ENCODE measurements around the gene TRMT44. TPM values are rescaled to one million over a fixed set of nuclear protein-coding genes. Genes with fewer than 3 reads are reported as not detected.

The TRMT44 gene
- total RNA-seq, 1 donor from 2014 or later, result 17.9 TPM

- H3K4me3 ChIP-seq (ENCODE audit: low read depth, low read length), result no peak overlapping the region
- no peak for DNase-seq (ENCODE audit: low read depth)
- TF ChIP-seq CTCF (conservative IDR thresholded peaks at IDR 0.05; ENCODE audit: low read depth, low read length), result no peak
These were observed 38.9 kb upstream of the TRMT44 start for GRCh38 chr4:8401665-8402064.

GRCh38 chr4:8402181-8402597, 38.4 kb upstream of the TRMT44 start:
- no peak overlapping the region for H3K4me3 ChIP-seq (ENCODE audit: low read depth, low read length)
- TF ChIP-seq CTCF (conservative IDR thresholded peaks at IDR 0.05; ENCODE audit: low read depth, low read length), result no peak
- DNase-seq (ENCODE audit: low read depth), result no peak

DNA sequence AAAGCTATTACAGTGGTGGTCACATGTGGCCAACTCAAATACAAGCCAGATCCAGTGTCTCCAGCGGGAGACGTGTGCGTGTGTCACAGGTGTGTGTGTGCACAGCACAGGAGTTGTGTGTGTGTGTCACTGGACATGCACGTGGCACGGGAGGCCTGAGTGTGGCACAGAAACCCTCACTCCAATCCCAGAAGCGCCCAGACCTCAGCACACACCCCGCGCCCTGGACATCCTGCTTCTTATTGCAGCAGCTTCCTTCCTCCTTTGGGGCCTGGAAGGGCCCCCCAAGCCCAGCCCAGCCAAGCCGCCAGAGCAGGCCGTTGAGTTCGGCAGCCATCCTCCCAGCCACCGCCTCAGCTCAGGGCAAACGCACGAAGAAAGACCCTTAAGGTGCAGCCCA, 37.9 kb upstream of the TRMT44 start:
- no peak overlapping the region for H3K4me3 ChIP-seq (ENCODE audit: low read depth, low read length)
- no peak for DNase-seq (ENCODE audit: low read depth)
- no peak for TF ChIP-seq CTCF (conservative IDR thresholded peaks at IDR 0.05; ENCODE audit: low read depth, low read length)

DNA sequence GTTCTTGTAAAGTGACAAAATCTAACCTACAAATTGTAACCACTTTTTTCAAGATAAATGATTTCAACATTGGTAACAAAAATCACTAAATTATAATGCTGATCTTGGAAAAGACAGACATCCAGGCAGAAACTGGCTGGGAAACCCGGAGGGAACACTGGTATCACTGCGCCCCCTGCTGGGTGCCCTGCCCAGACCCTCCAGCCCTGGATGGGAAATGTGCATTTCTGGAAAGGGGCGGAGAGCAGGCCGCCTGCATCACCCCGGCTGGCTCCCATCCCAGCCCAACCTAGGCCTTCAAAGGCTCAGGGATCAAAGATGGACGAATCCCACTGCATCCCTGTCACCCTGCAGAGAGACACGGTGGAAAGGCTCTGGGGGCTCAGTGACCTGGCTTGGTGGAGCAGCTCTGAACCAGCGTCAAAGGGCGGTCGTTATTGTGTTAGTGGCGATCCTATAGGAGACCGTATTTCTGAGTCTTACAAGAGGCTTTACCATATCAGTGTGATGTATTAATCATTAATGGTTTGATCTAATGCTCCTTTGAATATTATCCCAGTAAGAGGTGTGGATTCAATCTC, 37.3 kb upstream of the TRMT44 start:
- DNase-seq (ENCODE audit: low read depth), result no peak
- no peak overlapping the region for H3K4me3 ChIP-seq (ENCODE audit: low read depth, low read length)
- TF ChIP-seq CTCF (conservative IDR thresholded peaks at IDR 0.05; ENCODE audit: low read depth, low read length), result peak; percentile 94

DNA sequence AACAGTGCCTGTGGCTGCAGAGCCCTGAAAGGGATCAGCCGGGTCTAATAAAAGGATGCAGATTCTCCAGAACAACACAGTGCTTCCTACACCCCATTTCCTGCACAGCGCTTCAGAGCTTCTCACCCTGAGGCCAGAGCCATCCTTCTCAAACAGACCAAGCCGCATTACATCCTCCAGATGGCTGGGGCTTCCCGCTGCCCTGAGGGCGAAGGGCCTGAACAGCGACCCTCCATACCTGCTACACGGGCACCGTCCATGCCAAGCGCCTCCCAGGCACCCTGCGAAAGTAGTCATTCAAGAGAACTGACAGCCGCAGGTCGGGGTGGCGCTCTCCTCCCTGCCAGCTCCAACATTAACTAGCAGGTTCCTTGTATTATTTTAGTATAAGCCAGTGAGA, 36.6 kb upstream of the TRMT44 start:
- DNase-seq (ENCODE audit: low read depth), result no peak

GRCh38 chr4:8404791-8405515, 35.6 kb upstream of the TRMT44 start:
- TF ChIP-seq CTCF (conservative IDR thresholded peaks at IDR 0.05; ENCODE audit: low read depth, low read length), result no peak
- DNase-seq (ENCODE audit: low read depth), result no peak
- no peak overlapping the region for H3K4me3 ChIP-seq (ENCODE audit: low read depth, low read length)

More for the DNA sequence above, 36.6 kb upstream of the TRMT44 start:
- no peak overlapping the region for H3K4me3 ChIP-seq (ENCODE audit: low read depth, low read length)
- no peak for TF ChIP-seq CTCF (conservative IDR thresholded peaks at IDR 0.05; ENCODE audit: low read depth, low read length)

GRCh38 chr4:8405516-8405875, 35.1 kb upstream of the TRMT44 start:
- no peak for TF ChIP-seq CTCF (conservative IDR thresholded peaks at IDR 0.05; ENCODE audit: low read depth, low read length)
- no peak for DNase-seq (ENCODE audit: low read depth)
- H3K4me3 ChIP-seq (ENCODE audit: low read depth, low read length), result no peak overlapping the region
